ENCODE data around the gene USHBP1.

USHBP1 gene

GRCh38 chr19:17243211-17243829 lies 21.2 kb downstream of the USHBP1 start:
- Histone ChIP-seq H3K27ac (peak overlapping the region in 7 of 11 experiments; percentile 75 to 92 (median 84); a peak in 11 of 22 replicates), H3K27me3 (no peaks in the 10 kb centered on the region), H3K4me1 (peaks cover 37 to 61% (median 52%) of the 10 kb centered on the region in 10 experiments), H3K9ac (peak overlapping the region; percentile 83 to 91 (median 87); a peak in 21 of 22 replicates), H3K4me2 (peak overlapping the region; percentile 93 to 100 (median 99)), H3K4me3 (peak overlapping the region; percentile 79 to 98 (median 90)), H4K20me1 (peaks cover 22 to 58% (median 41%) of the 10 kb centered on the region in 11 experiments; a peak in 21 of 22 replicates), H3K9me3 (replicated peaks in 1 of 11) (no peaks in the 10 kb centered on the region), H3K36me3 (peaks cover 1 to 30% (median 22%) of the 10 kb centered on the region in 11 experiments; a peak in 20 of 22 replicates)
- TF ChIP-seq Cebpa-rat (IDR thresholded peaks at IDR 0.05): no peak

- H3K27ac ChIP-seq: peak overlapping the region in 9 of 11 experiments; percentile 24 to 57 (median 42); a peak in 15 of 22 replicates
- H3K4me2 ChIP-seq: peak overlapping the region; percentile 93 to 100 (median 99)
- H3K36me3 ChIP-seq: peaks cover 8 to 37% (median 29%) of the 10 kb centered on the region in 11 experiments; a peak in 21 of 22 replicates
- H4K20me1 ChIP-seq: peaks cover 22 to 63% (median 41%) of the 10 kb centered on the region in 11 experiments; a peak in 21 of 22 replicates
- H3K4me3 ChIP-seq: peak overlapping the region in 8 of 10 experiments; percentile 3 to 98 (median 82); a peak in 11 of 20 replicates
- H3K27me3 ChIP-seq: no peaks in the 10 kb centered on the region
- peak overlapping the region; percentile 11 to 91 (median 87); a peak in 19 of 22 replicates for H3K9ac ChIP-seq
- H3K4me1 ChIP-seq: peaks cover 35 to 54% (median 49%) of the 10 kb centered on the region in 10 experiments
- no peak for TF ChIP-seq Cebpa-rat (IDR thresholded peaks at IDR 0.05)
- H3K9me3 ChIP-seq (replicated peaks in 1 of 11): no peaks in the 10 kb centered on the region
Observed at GRCh38 chr19:17242431-17243208, 21.9 kb downstream of the USHBP1 start.

- H3K4me3 ChIP-seq: no peak overlapping the region
Observed at GRCh38 chr19:17240826-17241399, 23.6 kb downstream of the USHBP1 start.

DNA sequence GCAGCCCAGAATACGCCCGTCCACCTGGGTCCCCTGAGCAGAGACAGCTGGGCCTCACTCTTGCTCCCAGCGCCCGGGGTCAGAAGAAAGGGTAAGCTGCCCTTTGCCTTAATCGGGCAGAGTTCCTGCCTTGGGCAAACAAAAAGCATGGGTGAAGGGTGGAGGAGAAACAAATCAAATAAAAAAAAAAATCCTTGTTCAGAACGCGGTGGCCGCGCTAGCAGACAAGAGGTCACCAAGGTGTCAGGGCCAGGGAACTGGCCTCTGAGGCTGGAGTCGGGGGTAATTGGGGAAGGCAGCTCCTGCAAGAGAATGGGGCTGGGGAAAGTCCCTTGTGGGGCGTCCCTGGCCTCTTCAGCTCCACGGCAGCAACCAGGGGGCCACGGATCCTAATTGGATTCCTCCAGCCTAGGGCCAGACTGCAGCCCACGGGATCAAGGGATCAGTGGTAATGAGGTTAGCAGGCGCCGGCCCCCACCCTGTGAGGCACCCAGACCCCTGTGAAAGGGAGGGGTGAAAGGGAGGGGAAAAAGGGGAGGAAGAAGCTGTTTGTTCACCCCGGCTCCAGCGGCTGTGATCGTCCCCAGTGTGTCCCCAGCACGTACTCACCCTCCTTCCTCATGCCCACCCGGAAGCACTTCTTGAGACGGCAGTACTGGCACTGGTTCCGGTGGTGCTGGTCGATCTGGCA lies 24.3 kb downstream of the USHBP1 start:
- Histone ChIP-seq H3K4me1 (peaks cover 31 to 54% (median 48%) of the 10 kb centered on the region in 10 experiments), H3K9ac (no peak overlapping the region), H3K27ac (0 out of 22 replicates have a peak overlapping the region, but pooled peaks of 1 of the 11 experiments have one; percentile 18), H3K36me3 (peaks cover 10 to 39% (median 29%) of the 10 kb centered on the region in 11 experiments; a peak in 21 of 22 replicates), H3K27me3 (no peaks in the 10 kb centered on the region), H4K20me1 (peaks cover 23 to 63% (median 41%) of the 10 kb centered on the region in 11 experiments; a peak in 21 of 22 replicates), H3K9me3 (replicated peaks in 1 of 11) (no peaks in the 10 kb centered on the region), H3K4me2 (0 out of 22 replicates have a peak overlapping the region, but pooled peaks of 1 of the 11 experiments have one; percentile 6), H3K4me3 (no peak overlapping the region)
- TF ChIP-seq Cebpa-rat (IDR thresholded peaks at IDR 0.05): no peak

More at GRCh38 chr19:17240826-17241399, 23.6 kb downstream of the USHBP1 start:
- peak overlapping the region in 7 of 11 experiments; percentile 15 to 100 (median 96); a peak in 7 of 22 replicates for H3K4me2 ChIP-seq
- TF ChIP-seq Cebpa-rat (IDR thresholded peaks at IDR 0.05): no peak
- H3K9ac ChIP-seq: no peak overlapping the region
- no peaks in the 10 kb centered on the region for H3K9me3 ChIP-seq (replicated peaks in 1 of 11)
- no peaks in the 10 kb centered on the region for H3K27me3 ChIP-seq
- 0 out of 22 replicates have a peak overlapping the region, but pooled peaks of 1 of the 11 experiments have one; percentile 11 for H3K27ac ChIP-seq
- peaks cover 10 to 39% (median 29%) of the 10 kb centered on the region in 11 experiments; a peak in 21 of 22 replicates for H3K36me3 ChIP-seq
- H4K20me1 ChIP-seq: peaks cover 22 to 63% (median 41%) of the 10 kb centered on the region in 11 experiments; a peak in 21 of 22 replicates
- H3K4me1 ChIP-seq: peaks cover 29 to 51% (median 45%) of the 10 kb centered on the region in 10 experiments

DNA sequence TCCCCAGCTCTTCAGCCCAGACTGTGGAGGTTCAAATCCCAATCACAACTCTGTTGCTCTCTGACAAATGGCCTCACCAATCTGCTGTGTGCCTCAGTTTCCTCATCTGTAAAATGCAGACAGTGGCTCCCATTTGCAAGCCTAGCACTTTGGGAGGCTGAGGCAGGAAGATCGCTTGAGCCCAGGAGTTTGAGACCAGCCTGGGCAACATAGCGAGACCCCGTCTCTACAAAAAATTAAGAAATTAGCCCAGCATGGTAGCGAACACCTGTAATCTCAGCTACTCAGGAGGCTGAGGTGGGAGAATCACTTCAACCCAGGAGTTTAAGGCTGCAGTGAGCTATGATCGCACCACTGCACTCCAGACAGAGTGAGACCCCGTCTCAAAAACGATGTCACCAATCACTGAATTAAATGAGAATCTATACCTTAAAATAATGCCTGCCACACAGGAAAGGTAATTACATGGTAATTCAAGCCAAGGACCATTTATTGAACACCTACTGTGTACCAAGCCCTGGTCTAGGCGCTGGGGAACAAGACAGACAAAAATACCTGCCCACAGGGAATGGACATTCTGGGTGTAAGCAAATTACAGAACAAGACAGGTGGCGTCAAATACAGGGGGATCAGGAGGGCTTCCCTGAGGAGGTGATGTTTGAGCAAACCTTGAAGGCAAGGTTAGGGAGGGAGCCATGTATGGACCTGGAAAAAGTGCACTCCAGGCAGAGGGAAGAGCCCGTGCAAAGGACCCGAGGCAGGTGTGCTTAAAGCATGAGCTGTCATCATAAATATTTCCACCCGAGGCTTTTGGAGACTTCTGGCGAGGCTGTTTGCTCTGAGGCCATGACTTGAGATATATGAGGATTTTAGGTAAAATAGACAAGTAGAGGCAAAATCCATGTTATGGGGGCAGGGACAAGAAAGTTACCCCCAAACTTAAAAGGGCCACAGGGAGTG lies 26.5 kb downstream of the USHBP1 start:
- H3K27ac ChIP-seq: no peak overlapping the region

DNA sequence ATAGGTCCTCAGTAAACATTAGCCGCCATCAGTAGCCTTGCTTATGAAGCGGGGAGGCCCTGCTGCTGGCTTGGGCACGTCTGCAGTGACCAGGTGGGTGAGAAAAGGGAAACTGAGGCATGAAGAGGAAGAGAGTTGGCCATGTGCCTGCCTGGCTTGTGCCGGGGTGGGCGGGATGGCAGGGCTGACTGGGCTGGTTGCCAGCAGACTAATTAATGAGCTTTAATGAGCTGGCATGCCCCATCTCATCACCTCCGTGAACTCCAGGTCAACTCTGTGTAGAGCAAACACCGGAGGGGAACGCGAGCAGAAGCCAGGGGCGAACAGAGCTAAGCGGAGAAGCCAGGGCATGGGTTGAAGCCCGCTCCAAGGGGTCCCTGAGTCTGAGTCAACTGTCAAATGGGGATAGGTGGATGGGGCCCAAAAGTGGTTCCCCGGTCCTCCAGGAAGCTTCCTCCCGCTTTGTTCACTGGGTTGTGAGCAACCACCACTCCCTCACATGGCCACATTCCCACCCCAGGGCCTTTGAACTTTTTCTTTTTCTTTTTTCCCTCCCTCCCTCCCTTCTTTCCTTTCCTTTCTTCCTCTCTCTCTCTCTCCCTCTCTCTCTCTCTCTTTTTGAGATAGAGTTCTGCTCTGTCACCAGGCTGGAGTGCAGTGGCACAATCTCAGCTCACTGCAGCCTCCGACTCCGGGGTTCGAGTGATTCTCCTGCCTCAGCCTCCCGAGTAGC lies 27.6 kb downstream of the USHBP1 start:
- H3K4me2 ChIP-seq: peak overlapping the region; percentile 41 to 86 (median 54); a peak in 19 of 22 replicates
- H3K4me1 ChIP-seq: peaks cover 26 to 53% (median 34%) of the 10 kb centered on the region in 10 experiments
- 0 out of 22 replicates have a peak overlapping the region, but pooled peaks of 1 of the 11 experiments have one; percentile 4 for H3K9ac ChIP-seq
- no peak overlapping the region for H3K27ac ChIP-seq
- TF ChIP-seq Cebpa-rat (IDR thresholded peaks at IDR 0.05): no peak
- peaks cover 19 to 60% (median 39%) of the 10 kb centered on the region in 11 experiments; a peak in 20 of 22 replicates for H4K20me1 ChIP-seq
- peaks cover 19 to 63% (median 52%) of the 10 kb centered on the region in 11 experiments for H3K36me3 ChIP-seq
- no peaks in the 10 kb centered on the region for H3K27me3 ChIP-seq
- H3K9me3 ChIP-seq (replicated peaks in 1 of 11): no peaks in the 10 kb centered on the region
- peak overlapping the region in 2 of 10 experiments; percentile 48 to 52; a peak in 2 of 20 replicates for H3K4me3 ChIP-seq

More for the DNA sequence above, 26.5 kb downstream of the USHBP1 start:
- H3K36me3 ChIP-seq: peaks cover 10 to 52% (median 42%) of the 10 kb centered on the region in 11 experiments
- no peaks in the 10 kb centered on the region for H3K9me3 ChIP-seq (replicated peaks in 1 of 11)
- no peaks in the 10 kb centered on the region for H3K27me3 ChIP-seq
- H4K20me1 ChIP-seq: peaks cover 29 to 60% (median 42%) of the 10 kb centered on the region in 11 experiments; a peak in 21 of 22 replicates
- no peak overlapping the region for H3K4me3 ChIP-seq
- H3K9ac ChIP-seq: no peak overlapping the region
- H3K4me1 ChIP-seq: peaks cover 37 to 64% (median 44%) of the 10 kb centered on the region in 10 experiments
- no peak for TF ChIP-seq Cebpa-rat (IDR thresholded peaks at IDR 0.05)
- H3K4me2 ChIP-seq: peak overlapping the region in 1 of 11 experiments; percentile 24; a peak in 2 of 22 replicates

Data from BLaER1 treated with 17β-estradiol and CSF1 and Interleukin-3, amounts not matched to agents 10 nM and 100 nM (cell line).